C4-2B (cell line): Measurements from ENCODE around the gene MGAT1.
"Not testable (repeated sequence)": the region's sequence is repeated elsewhere in the genome, so short reads cannot be mapped to it uniquely, and the experiment has no call there.

Experiments used
- H3K27ac ChIP-seq: fragments of 450-650 bp; 2 replicates; pipeline ENCODE4 v1.5.1; 2017
- ZFX ChIP-seq: fragments of 450-650 bp; IDR thresholded peaks from 2 replicates; pipeline ENCODE4 v1.6.1; 2017
- TF ChIP-seq, protein P1 (sequence below): fragments of 450-650 bp; conservative IDR thresholded peaks from 2 replicates; pipeline ENCODE4 v1.5.1; 2017; ENCODE audit warnings: mild to moderate bottlenecking

Gene MGAT1

DNA sequence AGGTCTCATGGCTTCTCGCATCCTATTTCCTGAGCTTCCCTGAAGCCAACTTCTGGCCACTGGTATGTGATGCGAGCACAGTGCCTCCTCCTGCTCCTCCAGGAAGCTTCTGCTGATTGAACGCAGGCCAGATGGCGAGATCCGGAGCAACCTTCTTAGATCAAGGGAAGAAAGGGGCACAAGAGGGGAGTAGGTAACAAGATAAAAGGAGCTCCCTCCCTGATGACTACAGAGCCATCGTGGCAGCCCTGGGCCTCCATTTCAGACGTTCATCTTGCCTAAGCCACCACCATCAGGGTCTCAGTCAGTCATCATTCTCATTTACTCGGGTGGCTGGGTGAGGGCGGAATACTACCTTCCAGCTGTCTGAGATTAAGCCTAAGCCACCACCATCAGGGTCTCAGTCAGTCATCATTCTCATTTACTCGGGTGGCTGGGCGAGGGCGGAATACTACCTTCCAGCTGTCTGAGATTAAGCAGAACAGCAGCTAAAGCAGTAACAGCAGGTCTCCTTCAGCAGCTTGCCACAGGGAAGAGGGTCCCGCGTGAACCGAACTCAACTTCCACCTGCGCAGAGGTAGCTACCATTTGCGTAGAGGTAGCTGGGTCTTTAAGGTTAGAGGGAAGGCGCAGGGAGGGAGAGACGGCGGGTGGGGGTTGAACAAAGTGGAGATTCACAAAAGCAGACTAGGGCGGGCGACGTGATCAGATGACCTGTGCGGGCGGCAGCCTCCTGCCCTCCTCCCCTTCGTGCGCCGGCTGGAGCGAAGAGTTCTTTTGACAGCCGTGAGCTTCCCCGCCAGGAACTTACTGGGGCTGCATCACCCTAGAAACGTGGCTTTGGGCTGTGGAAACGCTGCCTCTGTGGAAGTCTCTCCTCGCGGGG is 27.9 kb upstream of the MGAT1 start:
- TF ChIP-seq, protein P1, sequence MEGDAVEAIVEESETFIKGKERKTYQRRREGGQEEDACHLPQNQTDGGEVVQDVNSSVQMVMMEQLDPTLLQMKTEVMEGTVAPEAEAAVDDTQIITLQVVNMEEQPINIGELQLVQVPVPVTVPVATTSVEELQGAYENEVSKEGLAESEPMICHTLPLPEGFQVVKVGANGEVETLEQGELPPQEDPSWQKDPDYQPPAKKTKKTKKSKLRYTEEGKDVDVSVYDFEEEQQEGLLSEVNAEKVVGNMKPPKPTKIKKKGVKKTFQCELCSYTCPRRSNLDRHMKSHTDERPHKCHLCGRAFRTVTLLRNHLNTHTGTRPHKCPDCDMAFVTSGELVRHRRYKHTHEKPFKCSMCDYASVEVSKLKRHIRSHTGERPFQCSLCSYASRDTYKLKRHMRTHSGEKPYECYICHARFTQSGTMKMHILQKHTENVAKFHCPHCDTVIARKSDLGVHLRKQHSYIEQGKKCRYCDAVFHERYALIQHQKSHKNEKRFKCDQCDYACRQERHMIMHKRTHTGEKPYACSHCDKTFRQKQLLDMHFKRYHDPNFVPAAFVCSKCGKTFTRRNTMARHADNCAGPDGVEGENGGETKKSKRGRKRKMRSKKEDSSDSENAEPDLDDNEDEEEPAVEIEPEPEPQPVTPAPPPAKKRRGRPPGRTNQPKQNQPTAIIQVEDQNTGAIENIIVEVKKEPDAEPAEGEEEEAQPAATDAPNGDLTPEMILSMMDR, result no peak
- TF ChIP-seq ZFX, result no peak
- peak overlapping the region; percentile 93 for H3K27ac ChIP-seq

DNA sequence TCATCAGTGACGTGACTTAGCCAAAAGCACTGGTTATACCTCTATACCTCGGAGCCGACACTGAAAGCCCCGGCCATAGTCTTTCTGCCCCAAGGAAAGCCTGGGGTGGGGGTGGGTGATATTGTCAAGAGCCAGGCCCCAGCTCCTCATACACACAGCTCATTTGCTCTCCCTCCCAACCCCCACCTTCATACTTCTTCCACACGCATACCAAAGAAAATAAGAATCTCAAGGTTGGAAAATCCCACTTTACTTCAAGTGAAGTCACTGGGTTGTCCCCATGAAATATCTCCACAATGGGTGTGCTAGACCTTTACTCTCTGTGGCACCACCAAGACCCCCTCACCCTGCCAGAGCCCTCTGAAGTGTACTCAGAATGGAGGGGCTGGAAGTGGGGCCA is 27.1 kb upstream of the MGAT1 start:
- no peak for TF ChIP-seq ZFX
- TF ChIP-seq, protein P1, result no peak

DNA sequence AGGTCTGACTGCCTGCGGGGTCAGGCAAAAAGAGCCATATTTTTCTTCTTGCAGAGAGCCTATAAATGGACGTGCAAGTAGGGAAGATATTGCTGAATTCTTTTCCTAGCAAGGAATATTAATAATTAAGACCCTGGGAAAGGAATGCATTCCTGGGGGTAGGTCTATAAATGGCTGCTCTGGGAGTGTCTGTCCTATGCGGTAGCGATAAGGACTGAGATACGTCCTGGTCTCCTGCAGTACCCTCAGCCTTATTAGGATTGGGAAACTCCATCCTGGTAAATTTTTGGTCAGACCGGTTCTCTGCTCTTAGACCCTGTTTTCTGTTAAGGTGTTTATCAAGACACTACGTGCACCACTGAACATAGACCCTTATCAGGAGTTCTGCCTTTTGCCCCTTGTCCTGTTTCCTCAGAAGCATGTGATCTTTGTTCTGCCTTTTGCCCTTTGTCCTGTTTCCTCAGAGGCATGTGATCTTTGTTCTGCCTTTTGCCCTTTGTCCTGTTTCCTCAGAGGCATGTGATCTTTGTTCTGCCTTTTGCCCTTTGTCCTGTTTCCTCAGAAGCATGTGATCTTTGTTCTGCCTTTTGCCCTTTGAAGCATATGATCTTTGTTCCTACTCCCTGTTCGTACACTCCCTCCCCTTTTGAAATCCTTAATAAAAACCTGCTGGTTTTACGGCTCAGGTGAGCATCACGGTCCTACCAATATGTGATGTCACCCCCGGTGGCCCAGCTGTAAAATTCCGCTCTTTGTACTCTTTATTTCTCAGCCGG is 26.3 kb upstream of the MGAT1 start:
- not testable (repeated sequence) for H3K27ac ChIP-seq

More for the DNA sequence above, 27.1 kb upstream of the MGAT1 start:
- H3K27ac ChIP-seq, result peak overlapping the region; percentile 93; the same call in 1 of the 2 replicates

DNA sequence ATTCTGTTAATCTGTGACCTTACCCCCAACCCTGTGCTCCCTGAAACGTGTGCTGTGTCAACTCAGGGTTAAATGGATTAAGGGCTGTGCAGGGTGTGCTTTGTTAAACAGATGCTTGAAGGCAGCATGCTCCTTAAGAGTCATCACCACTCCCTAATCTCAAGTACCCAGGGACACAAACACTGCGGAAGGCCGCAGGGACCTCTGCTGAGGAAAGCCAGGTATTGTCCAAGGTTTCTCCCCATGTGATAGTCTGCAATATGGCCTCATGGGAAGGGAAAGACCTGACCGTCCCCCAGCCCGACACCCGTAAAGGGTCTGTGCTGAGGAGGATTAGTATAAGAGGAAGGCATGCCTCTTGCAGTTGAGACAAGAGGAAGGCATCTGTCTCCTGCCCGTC is 24.8 kb upstream of the MGAT1 start:
- H3K27ac ChIP-seq, result not testable (repeated sequence)

GRCh38 chr5:180825768-180826525 is 23.3 kb upstream of the MGAT1 start:
- TF ChIP-seq, protein P1, result no peak
- no peak for TF ChIP-seq ZFX
- peak overlapping the region; percentile 20 for H3K27ac ChIP-seq

GRCh38 chr5:180824630-180825476 is 22.2 kb upstream of the MGAT1 start:
- TF ChIP-seq ZFX, result no peak
- TF ChIP-seq, protein P1, result no peak
- H3K27ac ChIP-seq, result peak overlapping the region; percentile 20

- TF ChIP-seq ZFX, result no peak
- TF ChIP-seq, protein P1, result no peak
- H3K27ac ChIP-seq, result no peak overlapping the region
These were observed 21.5 kb upstream of the MGAT1 start for GRCh38 chr5:180823940-180824629.
